ENCODE results near the gene NTRK3.

Gene NTRK3

DNA sequence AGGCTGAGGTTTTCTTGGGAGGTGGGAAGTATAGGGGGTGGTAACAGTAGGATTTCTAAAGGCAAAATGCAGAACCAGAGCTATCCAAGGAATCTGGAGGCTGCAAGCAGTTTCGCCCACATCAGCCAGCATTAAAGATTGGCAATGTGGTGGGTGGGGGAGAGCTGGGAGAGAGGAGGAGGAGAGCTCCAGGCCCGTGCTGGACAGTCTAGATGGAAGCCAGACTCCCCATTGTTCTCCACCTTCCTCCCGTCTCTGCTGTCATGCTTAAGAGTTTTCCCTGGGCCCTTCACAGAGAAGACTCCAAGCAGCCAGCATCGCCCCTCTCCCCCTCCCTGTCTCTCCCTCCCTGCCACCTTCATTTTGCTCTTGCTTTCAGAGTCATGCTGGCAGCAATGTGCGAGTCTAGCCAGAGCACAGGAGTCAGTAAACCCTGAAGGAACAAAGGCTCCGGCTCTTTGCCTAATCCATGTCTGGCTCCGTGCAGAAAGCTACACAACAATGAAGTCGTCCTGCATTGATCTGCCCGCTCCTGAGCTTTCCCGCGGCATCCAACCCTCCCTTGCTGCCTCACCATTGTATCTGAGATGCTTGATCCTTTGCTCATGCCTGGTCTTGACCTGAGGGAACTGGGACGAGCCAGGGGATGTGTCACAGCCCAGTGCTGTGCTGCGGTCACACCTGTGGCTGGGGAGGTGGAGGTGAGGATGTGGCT, 282.9 kb downstream of the NTRK3 start:
- no peak for DNase-seq

DNA sequence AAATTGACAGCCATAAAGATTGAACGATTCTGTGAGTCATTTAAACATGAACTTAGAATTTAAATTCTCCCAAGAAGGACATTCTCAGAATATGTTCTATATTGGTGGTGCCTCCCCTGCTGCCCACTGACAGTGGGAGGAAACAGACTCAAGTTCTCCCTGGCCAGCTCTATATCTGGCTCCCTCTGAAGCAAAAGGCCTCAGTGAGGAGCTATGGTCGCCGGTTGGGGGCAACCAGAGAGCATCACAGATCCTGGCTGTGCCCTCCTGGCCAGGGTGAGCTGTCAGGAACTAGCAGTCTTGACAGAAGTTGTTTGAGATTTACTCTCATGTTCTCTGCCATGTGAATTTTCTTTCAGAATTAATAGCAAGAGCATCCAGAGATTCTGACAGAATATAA, 285.5 kb downstream of the NTRK3 start:
- DNase-seq = no peak

DNA sequence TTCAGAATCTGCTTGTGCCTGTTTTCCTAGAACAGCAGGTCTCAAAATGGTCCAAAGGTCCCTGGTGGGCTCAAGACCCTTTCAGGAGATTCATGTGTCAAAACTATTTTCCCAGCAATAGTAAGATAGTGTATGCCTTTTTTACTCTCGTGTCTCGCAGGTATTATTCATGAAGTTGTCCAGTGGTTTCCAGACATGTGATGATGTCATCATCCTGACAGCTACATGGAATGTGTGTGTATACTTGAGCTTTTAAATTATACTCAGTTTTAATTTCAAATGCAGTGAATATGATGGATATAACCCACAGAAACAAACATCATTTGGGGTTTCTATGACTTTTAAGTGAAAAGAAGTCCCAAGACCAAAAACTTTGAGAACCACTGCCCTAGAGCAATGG, 288.6 kb downstream of the NTRK3 start:
- DNase-seq = no peak

DNA sequence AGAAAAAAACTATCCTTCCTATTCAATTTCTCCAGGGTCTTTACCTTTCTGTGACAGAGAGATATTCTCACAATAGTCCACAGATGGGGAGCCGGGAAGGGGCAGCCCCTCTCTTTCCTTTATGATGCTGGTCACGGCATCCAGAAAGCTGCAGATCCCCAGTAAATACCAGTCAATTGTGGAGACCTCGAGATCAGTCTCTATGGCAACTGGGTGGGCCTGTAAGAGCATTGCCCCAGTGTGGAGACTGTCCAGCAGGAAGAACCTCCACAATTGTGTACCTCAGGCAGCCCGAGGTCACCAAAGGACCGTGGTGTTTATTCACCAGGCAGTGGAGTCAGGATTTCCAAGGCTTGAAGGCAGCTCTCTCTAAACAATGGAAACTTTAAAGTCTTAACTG, 291.2 kb downstream of the NTRK3 start:
- no peak for DNase-seq

DNA sequence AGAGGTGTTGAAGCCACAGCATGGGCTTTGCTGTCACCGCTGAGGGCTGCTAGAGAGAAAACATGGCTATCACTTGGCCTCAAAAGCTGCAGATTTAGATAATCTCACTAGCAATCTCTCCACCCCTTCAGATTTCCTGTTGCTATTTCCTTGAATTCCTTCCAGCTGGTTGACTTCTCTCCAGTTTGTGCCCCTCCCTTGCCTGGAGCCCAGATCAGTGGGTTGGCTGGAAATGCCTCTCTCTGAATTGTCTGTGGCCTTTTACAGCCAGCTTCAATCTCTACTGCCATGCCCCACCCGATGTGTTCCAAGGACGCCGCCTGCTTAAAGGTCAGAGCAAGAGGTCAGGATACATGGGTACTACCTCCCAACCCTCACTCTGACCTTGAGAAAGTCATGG, 294.1 kb downstream of the NTRK3 start:
- DNase-seq = no peak

DNA sequence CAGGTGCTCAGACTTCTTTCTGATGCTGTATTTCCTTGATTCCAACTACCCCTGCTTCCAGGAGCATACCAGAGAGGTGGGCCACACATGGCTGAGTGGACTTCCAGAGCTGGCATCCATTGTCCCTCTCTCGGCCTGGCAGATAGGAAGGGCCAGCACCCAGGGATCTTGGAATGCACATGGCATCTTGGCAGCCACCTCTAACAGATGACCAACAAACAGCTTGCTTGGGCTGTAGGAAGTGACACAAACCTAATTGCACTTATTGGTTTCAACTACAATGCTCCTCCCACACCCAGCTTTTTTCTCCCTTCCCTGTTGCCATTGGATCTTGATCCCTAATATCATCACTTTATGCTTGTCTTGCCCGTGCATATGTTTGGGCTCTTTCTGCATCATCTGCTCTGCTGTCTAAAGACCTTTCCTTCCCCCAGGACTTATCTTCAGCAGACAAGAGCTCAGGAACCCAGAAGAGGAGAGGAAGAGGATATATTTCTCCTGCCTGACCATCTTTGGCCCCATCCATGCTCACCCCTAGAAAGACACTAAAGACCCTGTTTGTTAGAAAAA, 294.6 kb downstream of the NTRK3 start:
- DNase-seq = no peak

DNA sequence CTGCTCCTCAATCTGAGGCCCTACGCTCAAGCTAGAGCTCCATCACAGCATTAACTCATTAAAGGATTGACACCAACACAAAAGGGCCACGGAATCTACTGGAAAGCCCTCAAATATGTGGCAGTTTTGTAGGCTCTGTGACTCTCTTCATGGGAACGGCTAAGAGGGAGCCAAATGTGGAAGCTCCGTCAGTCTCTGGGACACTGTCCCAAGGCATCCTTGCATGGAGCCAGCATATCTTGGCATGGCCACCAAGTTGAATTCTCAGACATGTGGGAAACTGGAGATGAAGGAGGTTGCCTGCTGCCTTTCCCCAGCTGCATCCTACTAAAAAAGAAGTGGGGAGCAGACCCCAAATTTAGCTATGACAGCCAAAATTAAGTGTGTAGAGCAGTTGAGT, 296.9 kb downstream of the NTRK3 start:
- DNase-seq = no peak

DNA sequence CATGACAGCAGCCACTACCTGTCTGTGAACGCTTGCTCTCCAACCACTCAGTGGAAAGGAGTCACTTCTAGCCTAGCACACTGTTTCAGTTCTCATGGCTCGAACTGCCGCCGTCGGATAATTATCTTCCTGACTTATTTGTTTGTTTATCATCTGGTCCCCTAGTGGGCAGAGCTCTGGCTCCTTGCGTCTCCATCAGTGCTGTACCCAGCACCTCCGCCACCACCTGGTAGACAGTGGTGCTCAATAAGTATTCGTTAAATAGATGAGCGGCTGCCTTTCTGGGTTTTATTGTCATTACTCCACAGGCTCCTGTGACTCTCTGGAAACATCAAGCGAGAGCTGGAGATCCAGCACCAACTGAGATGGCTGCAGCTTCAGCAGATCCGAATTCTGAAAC, 297.5 kb downstream of the NTRK3 start:
- no peak for DNase-seq

DNA sequence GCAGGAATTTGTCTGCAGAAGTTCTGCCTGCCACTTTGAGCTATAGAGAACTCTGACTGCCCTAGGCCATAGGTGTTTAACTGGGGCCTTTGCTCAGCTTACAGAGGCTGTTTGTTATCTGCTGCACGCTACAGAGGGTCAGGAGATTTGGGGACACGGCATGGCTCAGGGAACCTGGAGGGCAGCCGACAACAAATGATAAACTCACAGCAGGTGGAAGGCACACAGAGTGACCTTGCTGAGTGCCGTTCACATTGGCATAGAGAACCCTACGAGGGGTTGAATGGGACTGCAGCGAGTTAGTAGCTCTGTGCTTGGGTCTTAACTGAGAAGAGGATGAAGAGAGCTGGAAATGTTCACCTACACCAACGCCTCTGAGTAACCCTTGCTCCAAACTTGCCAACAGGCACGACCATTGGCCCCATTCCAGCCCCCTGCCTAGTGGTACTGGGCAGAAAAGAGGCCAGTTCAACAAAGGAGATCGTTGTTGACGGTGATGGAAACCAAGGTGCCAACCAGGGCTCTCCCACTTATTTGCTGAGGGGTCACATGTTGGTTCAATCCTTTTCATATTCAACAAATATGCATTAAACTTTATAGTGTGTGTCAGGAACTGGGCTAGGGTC, 301.1 kb downstream of the NTRK3 start:
- DNase-seq = no peak

DNA sequence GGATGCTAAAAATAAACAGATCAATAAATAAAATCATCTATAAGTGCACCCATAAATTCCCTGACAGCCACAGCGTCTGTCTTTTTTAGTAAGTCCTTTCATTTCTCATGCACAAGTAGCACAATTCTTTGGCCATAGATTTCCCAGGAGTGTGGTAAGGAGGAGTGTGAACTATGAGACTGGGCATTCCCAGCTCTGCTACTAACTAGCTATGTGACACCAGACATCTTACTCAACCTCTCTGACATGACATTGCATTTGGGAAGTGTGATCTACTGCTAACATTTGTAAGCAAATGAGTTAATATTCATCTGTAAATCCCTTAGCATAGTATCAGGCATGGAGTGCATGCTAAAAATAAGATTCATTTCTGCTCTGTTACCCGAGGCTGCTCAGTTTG, 301.7 kb downstream of the NTRK3 start:
- no peak for DNase-seq

DNA sequence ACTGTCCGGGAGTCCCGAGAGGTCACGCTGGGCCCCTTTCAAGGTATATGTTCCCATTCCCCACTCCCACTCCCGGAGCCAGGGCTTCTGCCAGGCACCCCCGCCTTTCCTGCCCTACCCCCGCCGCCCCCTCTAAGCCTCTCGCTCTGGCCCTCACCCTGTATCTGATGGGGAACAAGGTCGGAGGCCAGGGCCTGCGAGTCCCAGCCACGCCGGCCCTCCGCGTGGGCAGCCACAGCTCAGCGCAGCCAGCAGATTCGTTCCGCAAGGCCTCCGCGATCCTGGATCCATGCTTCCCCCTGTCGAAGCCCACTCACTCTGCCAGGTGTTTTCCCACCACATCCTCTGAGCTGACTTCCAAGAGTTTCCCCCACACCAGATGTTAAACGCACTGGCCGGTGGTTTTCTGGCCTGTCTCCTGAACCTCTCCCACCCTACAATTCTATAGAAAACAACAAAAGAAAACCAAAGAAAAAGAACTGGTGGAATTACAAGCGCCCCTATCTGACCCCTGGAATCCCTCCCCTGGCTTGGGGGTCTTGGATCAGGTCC, 303.7 kb downstream of the NTRK3 start:
- no peak for DNase-seq

DNA sequence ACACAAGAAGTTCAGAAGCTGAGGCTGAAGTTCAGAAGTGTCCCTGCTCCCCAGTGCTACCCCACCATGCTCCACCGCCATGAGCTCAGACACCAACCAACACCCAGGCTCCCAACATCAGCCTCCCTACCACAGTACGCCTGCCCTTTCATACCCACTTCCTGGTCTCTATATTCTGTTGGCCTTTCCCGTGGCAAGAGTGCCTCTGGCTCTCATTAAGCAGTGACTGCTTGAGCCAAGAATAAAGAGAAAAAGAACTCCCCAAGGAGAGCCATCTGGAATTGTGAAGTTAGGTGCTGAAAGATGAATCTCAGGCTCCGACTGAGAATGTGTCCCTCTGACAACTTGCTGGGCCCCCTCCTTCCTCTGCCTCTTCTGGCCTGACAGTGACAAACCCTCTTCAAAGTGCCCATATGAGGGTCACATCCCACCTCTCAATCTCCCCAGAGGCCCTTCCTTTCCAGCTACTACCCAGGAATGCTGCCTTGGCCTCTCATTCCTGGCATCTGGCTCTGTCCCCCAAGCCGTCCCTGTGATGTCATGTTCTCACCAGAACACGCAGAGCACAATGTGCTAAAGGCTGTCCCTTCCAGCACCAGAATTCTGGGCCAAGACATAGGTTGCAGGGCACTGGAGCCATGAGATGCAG, 306.8 kb downstream of the NTRK3 start:
- DNase-seq = no peak

DNA sequence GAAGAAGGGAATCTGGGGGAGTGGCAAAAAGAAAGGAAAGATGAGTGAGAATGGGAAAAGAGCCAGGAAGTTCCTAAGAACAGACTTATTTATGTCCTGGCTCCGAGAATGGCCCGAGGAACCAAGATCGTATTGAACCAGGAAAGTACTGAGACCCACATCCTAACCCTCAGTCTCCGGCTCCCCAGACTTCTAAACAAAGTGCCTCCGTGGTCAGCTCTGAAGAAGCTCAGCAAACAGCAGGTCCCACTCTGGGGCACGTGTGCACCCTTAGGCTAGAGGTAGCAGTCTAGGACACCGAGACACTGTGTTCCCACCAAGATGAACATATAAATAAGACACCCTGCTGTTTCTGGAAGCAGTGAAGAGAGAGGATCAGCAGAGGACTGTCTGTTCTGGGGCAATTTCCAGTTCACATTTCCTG, 307.4 kb downstream of the NTRK3 start:
- DNase-seq = no peak

DNA sequence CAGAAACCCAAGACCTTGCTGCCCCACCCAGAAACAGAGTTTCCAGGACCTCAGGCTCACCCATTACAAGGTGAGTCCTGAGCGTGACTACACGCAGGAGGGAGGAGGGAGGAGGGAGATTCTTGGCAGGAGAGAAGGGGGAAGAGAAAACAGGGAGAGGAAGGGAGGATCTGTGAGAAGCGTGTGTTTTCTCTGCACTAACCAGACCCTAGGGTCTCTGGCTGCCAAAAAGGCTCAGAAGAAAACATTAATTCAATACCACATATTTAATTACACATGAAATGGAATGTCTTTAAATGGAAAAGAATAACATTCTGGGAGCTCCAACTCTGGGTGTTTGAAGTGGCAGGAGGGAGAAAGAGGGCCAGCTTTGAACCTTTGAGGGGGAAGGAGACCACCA, 309.0 kb downstream of the NTRK3 start:
- DNase-seq = no peak

DNA sequence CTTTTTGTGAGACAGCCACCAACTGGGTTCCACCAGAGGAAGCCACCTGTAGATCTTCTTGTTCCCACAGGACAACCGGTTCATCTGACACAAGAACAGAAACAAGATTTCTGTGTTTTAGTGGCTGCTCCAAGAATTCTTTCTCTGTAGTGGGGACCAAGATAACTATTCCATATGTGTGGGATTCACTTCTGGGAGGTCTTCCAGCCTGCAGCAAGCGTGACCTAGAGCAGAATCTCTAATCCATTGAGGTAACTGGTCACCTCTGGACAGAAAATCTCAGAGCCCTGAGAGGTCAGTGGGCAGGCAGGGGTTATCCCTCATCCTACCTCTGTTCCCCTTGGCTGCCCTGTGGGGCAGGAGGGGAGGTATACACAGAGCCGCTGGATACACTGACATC, 311.3 kb downstream of the NTRK3 start:
- no peak for DNase-seq

DNA sequence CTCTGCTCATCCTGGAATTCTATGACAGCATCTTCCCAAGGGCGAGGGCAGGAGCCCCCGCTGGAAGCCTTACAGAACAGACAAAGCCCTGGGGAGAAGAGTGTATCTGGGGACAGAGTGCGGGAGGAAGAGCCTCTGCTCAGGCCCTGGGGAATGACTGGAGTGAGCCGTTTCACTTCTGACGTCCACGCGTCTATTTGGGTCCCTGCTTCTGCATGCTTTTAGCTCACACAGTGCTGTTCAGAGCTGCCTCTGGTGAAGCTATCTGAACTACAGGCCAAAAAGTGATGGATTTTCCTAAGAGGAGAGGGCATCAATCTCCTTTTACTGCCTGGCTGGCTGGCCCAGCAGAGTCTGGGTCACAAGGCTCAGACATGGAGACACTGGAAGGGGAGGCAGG, 311.8 kb downstream of the NTRK3 start:
- no peak for DNase-seq

DNA sequence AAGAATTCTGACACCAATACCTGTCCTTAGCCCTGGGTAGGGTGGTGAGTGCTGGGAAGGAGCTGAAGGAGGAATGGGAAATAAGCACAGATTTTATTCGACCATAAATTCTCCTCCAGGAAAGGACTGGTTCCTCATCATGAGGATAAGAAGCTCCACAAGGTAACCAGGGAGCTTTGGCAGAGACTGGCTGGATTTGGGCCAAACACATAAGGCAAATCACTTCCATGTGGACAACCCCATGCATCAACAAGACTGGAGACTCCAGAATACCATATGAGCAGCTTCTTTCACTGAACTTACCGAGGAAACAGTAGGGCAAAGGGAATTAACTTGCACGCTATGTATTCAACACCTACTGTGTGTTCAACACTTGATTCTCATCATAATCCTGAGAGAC, 312.5 kb downstream of the NTRK3 start:
- no peak for DNase-seq

DNA sequence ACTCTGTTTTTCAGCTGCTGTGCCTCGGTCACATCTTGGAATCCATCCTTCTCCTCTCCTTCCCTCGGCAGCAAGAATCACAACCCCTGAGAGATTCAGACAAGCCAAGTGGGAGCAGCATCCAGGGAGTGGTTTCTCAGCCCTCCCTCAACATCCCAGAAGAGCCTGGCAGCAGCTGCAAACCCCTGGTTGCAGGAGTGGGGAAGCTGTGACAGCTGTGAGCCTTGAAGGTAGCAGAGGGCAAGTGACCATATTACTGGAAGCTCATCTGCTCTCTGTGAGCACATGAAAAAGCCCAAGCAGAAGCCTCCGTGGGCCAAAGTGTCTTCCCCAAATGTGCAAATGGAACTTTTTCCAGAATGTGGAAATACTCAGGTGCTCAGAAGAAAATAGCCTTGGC, 312.9 kb downstream of the NTRK3 start:
- DNase-seq = no peak

DNA sequence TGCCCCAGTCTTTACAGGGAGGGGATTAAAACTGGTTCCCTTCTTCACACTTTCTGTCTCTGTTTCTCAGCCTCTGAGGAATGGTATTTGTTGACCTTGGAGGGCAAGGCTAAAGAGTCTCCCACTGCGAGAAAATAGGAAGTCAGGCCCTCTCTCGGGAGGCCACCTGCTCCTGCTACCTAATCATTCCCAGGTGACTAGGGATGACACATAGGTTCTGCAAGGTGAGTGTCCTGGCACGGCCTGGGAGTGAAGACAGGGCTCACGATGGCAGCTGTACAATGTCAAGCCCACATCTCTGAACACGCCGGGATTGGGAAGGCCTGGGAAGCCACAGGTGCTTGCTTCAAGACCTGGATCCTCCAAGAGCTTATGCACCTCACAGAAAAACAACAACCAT, 314.2 kb downstream of the NTRK3 start:
- DNase-seq = no peak

DNA sequence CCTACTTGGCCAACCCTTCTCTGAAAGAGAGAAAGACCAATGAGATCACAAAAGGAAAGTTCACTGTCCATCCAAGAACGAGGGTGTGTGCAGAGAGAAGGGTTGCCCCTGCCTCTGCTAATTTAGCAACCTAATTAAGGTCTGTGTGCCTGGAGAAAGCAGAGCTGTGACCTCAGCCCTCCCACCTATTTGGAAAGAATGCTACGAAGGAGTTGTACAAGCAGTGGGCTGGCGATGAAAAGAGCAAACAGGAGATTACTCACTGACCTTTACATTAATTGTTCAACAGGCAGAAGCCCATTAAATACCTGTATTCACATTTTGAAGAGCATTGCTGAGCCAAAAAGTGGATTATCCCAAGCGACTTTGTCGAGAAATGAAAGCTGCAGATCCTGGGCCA, 314.9 kb downstream of the NTRK3 start:
- no peak for DNase-seq

DNA sequence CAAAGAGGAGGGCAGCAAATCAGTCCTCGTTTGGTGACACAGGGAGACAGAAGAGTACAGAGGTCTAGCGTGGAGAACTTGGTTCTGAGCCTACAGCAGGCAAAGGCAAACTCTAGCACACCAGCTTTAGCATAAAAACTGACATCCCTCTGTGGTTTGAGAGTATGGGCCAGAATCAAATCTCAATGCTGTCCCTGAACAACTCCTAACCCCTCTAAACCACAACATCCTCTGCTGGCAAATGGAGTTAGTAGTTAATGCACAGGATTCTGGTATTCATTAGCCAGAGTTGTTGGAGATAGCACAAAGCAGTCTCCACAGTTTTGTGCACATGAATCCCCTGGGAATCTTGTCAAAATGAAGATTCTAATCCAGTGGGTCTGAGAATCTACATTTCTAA, 315.8 kb downstream of the NTRK3 start:
- no peak for DNase-seq

DNA sequence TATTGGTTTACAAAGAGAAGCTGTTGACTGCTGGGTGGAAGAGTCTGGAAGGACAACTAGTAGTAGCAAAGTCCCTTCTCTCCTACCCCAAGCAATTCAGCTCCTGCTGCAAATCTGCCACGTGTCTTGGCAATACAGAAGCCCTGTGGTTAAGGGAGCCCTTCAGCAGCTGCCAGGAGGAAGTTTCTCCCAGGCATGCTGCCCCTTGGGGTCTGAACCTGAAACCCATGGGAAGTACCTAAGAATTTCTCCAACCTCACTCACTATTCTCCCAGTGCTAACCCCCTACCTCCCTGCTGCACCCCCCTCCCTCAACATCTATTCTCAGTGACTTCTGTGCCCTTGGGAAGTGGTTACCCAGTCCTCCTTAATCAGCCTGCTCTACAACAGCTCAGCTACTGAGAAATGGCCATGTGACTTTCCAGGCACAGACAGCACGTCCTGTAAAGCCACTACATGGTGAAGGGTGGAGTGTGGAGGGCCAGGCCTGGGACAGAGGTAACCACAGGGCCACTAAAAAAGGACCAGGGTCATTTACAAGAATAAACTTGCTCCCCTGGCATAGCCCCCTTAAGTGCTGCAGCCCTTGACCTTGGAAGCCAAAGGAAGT, 316.6 kb downstream of the NTRK3 start:
- no peak for DNase-seq

DNA sequence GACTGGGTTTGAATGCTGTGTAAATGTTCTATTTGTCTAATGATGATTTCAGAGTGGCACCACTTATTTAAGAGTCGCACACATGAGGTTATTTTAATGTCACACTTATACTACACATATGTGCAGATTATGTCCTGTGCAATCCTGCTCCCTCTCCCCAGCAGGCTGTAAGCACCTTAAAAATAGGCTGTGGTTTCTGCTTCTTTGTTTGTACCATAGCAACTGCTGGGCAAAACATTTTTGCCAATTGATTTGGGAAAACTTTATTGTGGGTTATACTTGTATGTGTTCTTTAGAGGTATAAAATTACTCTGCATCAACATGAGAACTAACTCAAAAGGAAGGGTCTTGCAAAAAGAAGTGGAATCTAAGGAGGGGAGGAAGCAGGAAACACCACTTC, 318.5 kb downstream of the NTRK3 start:
- no peak for DNase-seq

DNA sequence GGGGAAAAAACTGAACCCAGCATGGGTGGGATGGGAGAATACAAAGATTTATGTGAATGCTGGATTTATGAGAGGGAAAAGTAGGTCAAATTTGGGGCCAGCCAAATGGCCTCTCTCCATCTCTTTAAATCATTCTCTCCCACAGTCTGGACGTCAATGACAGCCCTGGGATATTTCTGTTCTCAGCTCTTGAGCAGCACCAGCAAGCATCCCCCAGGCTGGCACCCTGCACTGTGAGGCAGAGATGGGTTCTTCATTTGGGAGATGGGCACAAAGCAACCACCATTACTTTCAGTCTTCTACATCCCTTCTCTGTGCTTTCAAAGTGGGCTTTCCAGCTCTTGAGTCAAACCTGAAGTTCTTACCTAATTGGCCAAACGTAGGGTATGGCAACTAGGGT, 321.0 kb downstream of the NTRK3 start:
- DNase-seq = no peak
